Measurements from ENCODE around the gene CDC25A. TPM values are rescaled to one million over a fixed set of nuclear protein-coding genes. Genes with fewer than 3 reads are reported as not detected.
A peak's percentile ranks its signal among the peaks of the same experiment; 100 is the strongest.
"Not testable (repeated sequence)": the region's sequence is repeated elsewhere in the genome, so short reads cannot be mapped to it uniquely, and the experiment has no call there.

Gene CDC25A
- total RNA-seq, 4 donors from 2014 or later = 1.7 to 7.6 (median 4.8) TPM

DNA sequence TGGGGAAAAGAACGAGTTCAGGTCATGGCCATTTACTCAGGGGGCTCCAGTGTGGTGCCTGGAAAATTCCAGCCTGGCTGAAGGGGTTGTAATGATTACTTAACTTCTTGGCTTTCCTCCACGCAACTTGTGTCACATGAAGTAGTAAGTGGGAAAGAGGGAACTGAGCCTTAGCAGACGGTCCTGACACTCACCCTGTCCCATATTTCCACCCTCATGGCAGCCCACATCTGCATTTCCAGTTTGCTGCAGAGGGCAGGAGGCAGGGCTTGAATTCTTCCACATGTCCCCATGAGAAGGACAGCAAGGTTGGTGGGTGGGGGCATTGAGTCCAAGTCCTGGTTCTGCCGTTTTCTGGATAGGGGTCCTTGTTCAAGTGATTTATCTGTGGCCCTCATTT is 27.2 kb upstream of the CDC25A start:
- Histone ChIP-seq H3K36me3 (no peaks in the 10 kb centered on the region), H3K27ac (peak overlapping the region; percentile 30 to 67 (median 43)), H3K9me3 (no peaks in the 10 kb centered on the region), H3K4me3 (no peak overlapping the region), H3K27me3 (no peaks in the 10 kb centered on the region), H3K4me1 (peaks cover 0 to 19% (median 5%) of the 10 kb centered on the region in 4 donors)
- intact Hi-C loops (cut with DNase I; ENCODE audit: low total_unique reads) = no loop called here
- in situ Hi-C loops (cut with MboI; ENCODE audit: low pct_ligation_motif_present in 1 of 4, low pct_unique_long_range_greater_than_20kb in 1 of 4, low sequenced_read_pairs in 3 of 4) = no loop called here
- TF ChIP-seq POLR2A (IDR thresholded peaks at IDR 0.05) (no peak), POLR2AphosphoS5 (IDR thresholded peaks at IDR 0.05) (no peak), EP300 (IDR thresholded peaks at IDR 0.05; ENCODE audit: low read depth) (no peak)
- TF ChIP-seq, protein P1, sequence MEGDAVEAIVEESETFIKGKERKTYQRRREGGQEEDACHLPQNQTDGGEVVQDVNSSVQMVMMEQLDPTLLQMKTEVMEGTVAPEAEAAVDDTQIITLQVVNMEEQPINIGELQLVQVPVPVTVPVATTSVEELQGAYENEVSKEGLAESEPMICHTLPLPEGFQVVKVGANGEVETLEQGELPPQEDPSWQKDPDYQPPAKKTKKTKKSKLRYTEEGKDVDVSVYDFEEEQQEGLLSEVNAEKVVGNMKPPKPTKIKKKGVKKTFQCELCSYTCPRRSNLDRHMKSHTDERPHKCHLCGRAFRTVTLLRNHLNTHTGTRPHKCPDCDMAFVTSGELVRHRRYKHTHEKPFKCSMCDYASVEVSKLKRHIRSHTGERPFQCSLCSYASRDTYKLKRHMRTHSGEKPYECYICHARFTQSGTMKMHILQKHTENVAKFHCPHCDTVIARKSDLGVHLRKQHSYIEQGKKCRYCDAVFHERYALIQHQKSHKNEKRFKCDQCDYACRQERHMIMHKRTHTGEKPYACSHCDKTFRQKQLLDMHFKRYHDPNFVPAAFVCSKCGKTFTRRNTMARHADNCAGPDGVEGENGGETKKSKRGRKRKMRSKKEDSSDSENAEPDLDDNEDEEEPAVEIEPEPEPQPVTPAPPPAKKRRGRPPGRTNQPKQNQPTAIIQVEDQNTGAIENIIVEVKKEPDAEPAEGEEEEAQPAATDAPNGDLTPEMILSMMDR (IDR thresholded peaks at IDR 0.05) = no peak
- WGBS, 2 donors (ENCODE audit: low coverage in 1 of 2) = 50% methylated on average over 4 of the region's 4 CpGs; no CpG with 5 or more reads in 1 of the 2 donors
- DNase-seq = peak; percentile 14

DNA sequence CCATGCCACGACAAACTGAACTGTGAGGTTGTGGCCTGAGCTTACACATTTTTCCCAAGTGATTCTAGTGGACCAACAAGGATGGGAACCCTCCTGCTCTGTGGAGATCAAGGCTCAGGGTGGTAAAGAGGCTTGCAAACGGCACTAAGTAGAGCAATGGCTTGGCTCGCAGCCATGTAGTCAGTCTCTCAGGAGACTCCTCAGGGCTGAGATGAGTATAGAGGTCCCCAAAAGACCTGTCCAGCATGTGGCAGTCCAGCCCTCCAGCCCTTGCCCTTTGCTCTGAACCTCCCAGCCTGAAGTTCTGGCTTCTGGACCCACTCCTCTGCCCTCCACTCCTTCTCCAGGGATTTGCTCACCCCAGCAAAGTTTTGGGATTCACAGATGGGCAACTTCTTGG is 26.8 kb upstream of the CDC25A start:
- DNase-seq = peak; percentile 20
- H3K27ac ChIP-seq = peak overlapping the region; percentile 10 to 67 (median 43)
- H3K27me3 ChIP-seq = no peaks in the 10 kb centered on the region
- no peaks in the 10 kb centered on the region for H3K36me3 ChIP-seq
- no peak overlapping the region for H3K4me3 ChIP-seq
- 64% methylated on average over 3 of the region's 3 CpGs; no CpG with 5 or more reads in 1 of the 2 donors for WGBS, 2 donors (ENCODE audit: low coverage in 1 of 2)
- in situ Hi-C loops (cut with MboI; ENCODE audit: low pct_ligation_motif_present in 1 of 4, low pct_unique_long_range_greater_than_20kb in 1 of 4, low sequenced_read_pairs in 3 of 4) = no loop called here
- peaks cover 0 to 19% (median 5%) of the 10 kb centered on the region in 4 donors for H3K4me1 ChIP-seq
- intact Hi-C loops (cut with DNase I; ENCODE audit: low total_unique reads) = no loop called here
- H3K9me3 ChIP-seq = no peaks in the 10 kb centered on the region
- TF ChIP-seq POLR2A (IDR thresholded peaks at IDR 0.05) (no peak), POLR2AphosphoS5 (IDR thresholded peaks at IDR 0.05) (no peak)
- TF ChIP-seq, protein P1 (IDR thresholded peaks at IDR 0.05) = no peak

DNA sequence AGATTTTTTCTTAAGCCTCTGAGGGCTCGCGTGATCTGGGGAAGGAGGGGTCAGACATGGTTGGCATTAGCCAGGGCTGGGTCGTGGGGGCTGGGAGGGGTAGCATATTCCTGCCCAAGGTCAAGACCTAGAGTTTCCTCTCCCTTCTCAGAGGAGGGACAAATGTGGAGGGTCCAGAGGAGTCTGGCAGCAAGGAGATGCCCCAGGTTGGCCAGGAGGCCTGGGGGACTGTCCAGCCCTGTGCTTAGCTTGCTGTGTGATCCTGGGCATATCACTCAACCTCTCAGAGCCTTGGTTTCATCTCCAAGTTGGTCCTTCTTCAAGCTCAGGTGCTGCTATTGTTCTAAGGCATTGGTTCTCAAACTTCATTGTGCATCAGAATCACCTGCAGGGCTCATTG is 26.0 kb upstream of the CDC25A start:
- H3K9me3 ChIP-seq = no peaks in the 10 kb centered on the region
- H3K4me3 ChIP-seq = no peak overlapping the region
- no peaks in the 10 kb centered on the region for H3K36me3 ChIP-seq
- no peak overlapping the region for H3K27ac ChIP-seq
- DNase-seq = no peak
- no peak for TF ChIP-seq POLR2AphosphoS5 (IDR thresholded peaks at IDR 0.05)
- intact Hi-C loops (cut with DNase I; ENCODE audit: low total_unique reads) (loop anchor here (1.0 kb wide), 1 partner anchor 18 kb away; no protein-coding TSS in a partner anchor), in situ Hi-C loops (cut with MboI; ENCODE audit: low pct_ligation_motif_present in 1 of 4, low pct_unique_long_range_greater_than_20kb in 1 of 4, low sequenced_read_pairs in 3 of 4) (no loop called here)
- WGBS, 2 donors (ENCODE audit: low coverage in 1 of 2) = 97% methylated on average over 3 of the region's 3 CpGs; no CpG with 5 or more reads in 1 of the 2 donors
- H3K27me3 ChIP-seq = no peaks in the 10 kb centered on the region
- peaks cover 0 to 19% (median 5%) of the 10 kb centered on the region in 4 donors for H3K4me1 ChIP-seq

DNA sequence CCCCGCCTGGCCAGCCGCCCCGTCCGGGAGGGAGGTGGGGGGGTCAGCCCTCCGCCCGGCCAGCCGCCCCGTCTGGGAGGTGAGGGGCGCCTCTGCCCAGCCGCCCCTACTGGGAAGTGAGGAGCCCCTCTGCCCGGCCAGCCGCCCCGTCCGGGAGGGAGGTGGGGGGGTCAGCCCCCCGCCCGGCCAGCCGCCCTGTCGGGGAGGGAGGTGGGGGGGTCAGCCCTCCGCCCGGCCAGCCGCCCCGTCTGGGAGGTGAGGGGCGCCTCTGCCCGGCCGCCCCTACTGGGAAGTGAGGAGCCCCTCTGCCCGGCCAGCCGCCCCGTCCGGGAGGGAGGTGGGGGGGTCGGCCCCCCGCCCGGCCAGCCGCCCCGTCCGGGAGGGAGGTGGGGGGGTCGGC is 23.6 kb upstream of the CDC25A start:
- intact Hi-C loops (cut with DNase I; ENCODE audit: low total_unique reads); in situ Hi-C loops (cut with MboI; ENCODE audit: low pct_ligation_motif_present in 1 of 4, low pct_unique_long_range_greater_than_20kb in 1 of 4, low sequenced_read_pairs in 3 of 4); H3K36me3 ChIP-seq; H3K27me3 ChIP-seq; H3K27ac ChIP-seq; DNase-seq; H3K4me3 ChIP-seq; H3K9me3 ChIP-seq: not testable (repeated sequence)
- 96% methylated on average over 12 of the region's 36 CpGs; no CpG with 5 or more reads in 1 of the 2 donors for WGBS, 2 donors (ENCODE audit: low coverage in 1 of 2)
- H3K4me1 ChIP-seq = peaks cover 0 to 19% (median 5%) of the 10 kb centered on the region in 4 donors

DNA sequence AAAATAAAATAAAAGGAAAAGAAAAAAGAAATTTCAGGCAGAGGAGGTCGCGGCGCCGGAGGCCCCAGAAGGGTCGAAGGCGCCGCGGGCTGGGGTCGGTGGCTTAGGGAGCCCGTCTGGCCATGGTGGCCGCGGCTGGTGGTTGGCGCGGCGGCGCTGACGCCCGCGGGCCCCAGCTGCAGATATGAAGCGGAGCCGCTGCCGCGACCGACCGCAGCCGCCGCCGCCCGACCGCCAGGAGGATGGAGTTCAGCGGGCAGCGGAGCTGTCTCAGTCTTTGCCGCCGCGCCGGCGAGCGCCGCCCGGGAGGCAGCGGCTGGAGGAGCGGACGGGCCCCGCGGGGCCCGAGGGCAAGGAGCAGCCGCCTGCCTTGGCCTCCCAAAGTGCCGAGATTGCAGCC is 22.3 kb upstream of the CDC25A start:
- 93% methylated on average over 33 of the region's 48 CpGs; no CpG with 5 or more reads in 1 of the 2 donors for WGBS, 2 donors (ENCODE audit: low coverage in 1 of 2)
- H3K4me1 ChIP-seq; in situ Hi-C loops (cut with MboI; ENCODE audit: low pct_ligation_motif_present in 1 of 4, low pct_unique_long_range_greater_than_20kb in 1 of 4, low sequenced_read_pairs in 3 of 4); H3K36me3 ChIP-seq; intact Hi-C loops (cut with DNase I; ENCODE audit: low total_unique reads); H3K9me3 ChIP-seq; H3K27me3 ChIP-seq; DNase-seq; H3K4me3 ChIP-seq; H3K27ac ChIP-seq: not testable (repeated sequence)

DNA sequence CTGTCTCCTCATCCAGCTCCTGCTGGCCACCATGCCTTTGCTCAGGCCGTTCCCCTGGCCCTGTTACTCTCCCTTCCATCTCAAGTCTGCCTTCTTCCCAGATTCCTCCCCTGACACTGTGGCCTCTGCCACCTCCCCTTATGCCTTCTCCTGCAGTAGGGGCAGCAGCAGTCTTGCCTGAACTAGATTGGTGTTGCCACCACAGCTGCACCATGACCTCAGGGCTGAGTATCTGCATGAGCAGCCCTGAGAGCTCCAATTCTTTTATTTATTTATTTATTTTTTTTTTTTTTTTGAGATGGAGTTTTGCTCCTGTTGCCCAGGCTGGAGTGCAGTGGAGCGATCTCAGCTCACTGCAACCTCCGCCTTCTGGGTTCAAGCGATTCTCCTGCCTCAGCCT is 21.2 kb upstream of the CDC25A start:
- DNase-seq = no peak
- Histone ChIP-seq H3K27me3 (no peaks in the 10 kb centered on the region), H3K4me3 (no peak overlapping the region), H3K27ac (no peak overlapping the region), H3K4me1 (no peaks in the 10 kb centered on the region), H3K9me3 (no peaks in the 10 kb centered on the region), H3K36me3 (no peaks in the 10 kb centered on the region)
- TF ChIP-seq POLR2AphosphoS5 (IDR thresholded peaks at IDR 0.05) = no peak
- TF ChIP-seq EP300 (IDR thresholded peaks at IDR 0.05; ENCODE audit: low read depth) = no peak
- TF ChIP-seq POLR2A (IDR thresholded peaks at IDR 0.05) = no peak
- TF ChIP-seq, protein P1 (IDR thresholded peaks at IDR 0.05) = no peak
- in situ Hi-C loops (cut with MboI; ENCODE audit: low pct_ligation_motif_present in 1 of 4, low pct_unique_long_range_greater_than_20kb in 1 of 4, low sequenced_read_pairs in 3 of 4) (no loop called here), intact Hi-C loops (cut with DNase I; ENCODE audit: low total_unique reads) (no loop called here)
- 96% methylated on average over 4 of the region's 4 CpGs; no CpG with 5 or more reads in 1 of the 2 donors for WGBS, 2 donors (ENCODE audit: low coverage in 1 of 2)
